SK-N-SH (cell line): ENCODE results near the gene C1RL. TPM values are rescaled to one million over a fixed set of nuclear protein-coding genes. Genes with fewer than 3 reads are reported as not detected.

Experiments
- CTCF ChIA-PET: fragments of 300-600, 350-600 bp; formaldehyde crosslinking; extraction: SDS; loops from one replicate; lab custom pipeline; 2021; lab: Yijun Ruan, JAX
- POLR2A ChIA-PET: fragments of 350-600 bp; sonication (Branson Sonifier 250); formaldehyde crosslinking; extraction: SDS; loops from one replicate; lab custom pipeline; 2020; ENCODE audit warnings: antibody characterized with exemption, inconsistent platforms; lab: Yijun Ruan, JAX
- DNase-seq: peaks from one replicate; pipeline ENCODE4 v3.0.0; 2012
- H2AFZ ChIP-seq: fragments of 200-600 bp; sonication (generic); 2 replicates; pipeline ENCODE4 v1.8.1; 2016; ENCODE audit warnings: antibody characterized with exemption, mild to moderate bottlenecking, low read depth
- H3F3A ChIP-seq: fragments of 200-600 bp; sonication (generic); replicated peaks from 2 replicates; pipeline ENCODE3; 2016; ENCODE audit warnings: antibody characterized with exemption, mild to moderate bottlenecking; ENCODE audit not compliant: insufficient read depth
- H3K27ac ChIP-seq, 2 experiments: fragments of 200-500 bp in 1 of 2; fragments of 200-600 bp in 1 of 2; sonication (Bioruptor generic) in 1 of 2; sonication (generic), shearing (Covaris generic) in 1 of 2; 2 replicates each; pipeline versions ENCODE4 v1.5.1 to v1.6.1; 2014 to 2016; ENCODE audit warnings: low read depth in 2 of 2, inconsistent platforms in 1 of 2, low read length in 1 of 2, mild to moderate bottlenecking in 1 of 2, mixed read lengths in 1 of 2
- H3K27me3 ChIP-seq: fragments of 200-600 bp; sonication (generic), shearing (Covaris generic); 2 replicates; pipeline ENCODE4 v1.6.1; 2016; ENCODE audit warnings: mixed run types; ENCODE audit not compliant: insufficient read depth
- H3K36me3 ChIP-seq, 2 experiments: fragments of 200-500 bp in 1 of 2; fragments of 200-600 bp in 1 of 2; sonication (Bioruptor generic) in 1 of 2; sonication (generic) in 1 of 2; replicated peaks in 1 of 2; 2 replicates each; pipeline versions ENCODE3 to v1.5.1; 2014 to 2016; ENCODE audit warnings: low read length in 1 of 2, mild to moderate bottlenecking in 1 of 2; ENCODE audit not compliant: insufficient read depth in 2 of 2, control insufficient read depth in 1 of 2
- H3K4me1 ChIP-seq, 2 experiments: fragments of 200-500 bp in 1 of 2; fragments of 200-600 bp in 1 of 2; sonication (Bioruptor generic) in 1 of 2; sonication (generic), shearing (Covaris generic) in 1 of 2; 2 replicates each; pipeline versions ENCODE4 v1.5.1 to v1.6.1; 2014 to 2016; ENCODE audit warnings: low read depth in 1 of 2, low read length in 1 of 2, mixed run types in 1 of 2; ENCODE audit not compliant: insufficient read depth in 2 of 2, control insufficient read depth in 1 of 2
- H3K4me2 ChIP-seq: fragments of 200-600 bp; sonication (generic), shearing (Covaris generic); 2 replicates; pipeline ENCODE4 v1.6.1; 2017; ENCODE audit warnings: mixed run types
- H3K4me3 ChIP-seq, 2 experiments: fragments of 200-500 bp in 1 of 2; fragments of 200-600 bp in 1 of 2; sonication (Bioruptor generic) in 1 of 2; sonication (generic), shearing (Covaris generic) in 1 of 2; 2 replicates each; pipeline versions ENCODE4 v1.5.1 to v1.8.1; 2014 to 2016; ENCODE audit warnings: low read depth in 2 of 2, inconsistent platforms in 1 of 2, low read length in 1 of 2, mild to moderate bottlenecking in 1 of 2, mixed read lengths in 1 of 2, moderate library complexity in 1 of 2
- H3K79me2 ChIP-seq: fragments of 200-600 bp; sonication (generic); 2 replicates; pipeline ENCODE4 v1.8.1; 2017; ENCODE audit warnings: mild to moderate bottlenecking; ENCODE audit not compliant: insufficient read depth
- H3K9ac ChIP-seq: fragments of 200-600 bp; sonication (generic); 2 replicates; pipeline ENCODE4 v1.6.1; 2017; ENCODE audit warnings: mixed run types
- H3K9me2 ChIP-seq: fragments of 200-600 bp; sonication (generic); 2 replicates; pipeline ENCODE4 v1.6.1; 2017; ENCODE audit warnings: mixed run types
- H3K9me3 ChIP-seq: fragments of 200-600 bp; sonication (generic); 2 replicates; pipeline ENCODE4 v1.6.1; 2017; ENCODE audit warnings: mixed run types, mild to moderate bottlenecking, moderate library complexity
- H4K20me1 ChIP-seq: fragments of 200-600 bp; sonication (generic); 2 replicates; pipeline ENCODE4 v1.6.1; 2017; ENCODE audit warnings: mild to moderate bottlenecking, mixed run types; ENCODE audit not compliant: insufficient read depth
- ELF1 ChIP-seq: IDR thresholded peaks from 2 replicates; pipeline ENCODE4 v1.4.0; 2012
- EZH2phosphoT487 ChIP-seq: fragments of 200-600 bp; sonication (generic); IDR thresholded peaks from 2 replicates; pipeline ENCODE4 v1.6.1; 2017; ENCODE audit warnings: low read depth, mixed run types, mild to moderate bottlenecking, antibody characterized with exemption, moderate library complexity, borderline replicate concordance
- FOXJ3 ChIP-seq: sonication (generic); formaldehyde crosslinking; IDR thresholded peaks from 2 replicates; pipeline ENCODE4 v1.5.1; 2020; ENCODE audit warnings: mild to moderate bottlenecking, missing genetic modification reagents
- MAX ChIP-seq: IDR thresholded peaks from 2 replicates; pipeline ENCODE4 v1.4.0; 2012; ENCODE audit warnings: low read depth
- NFIC ChIP-seq: IDR thresholded peaks from 2 replicates; pipeline ENCODE4 v1.4.0; 2012; ENCODE audit warnings: borderline replicate concordance
- POLR2AphosphoS5 ChIP-seq: IDR thresholded peaks from 2 replicates; pipeline ENCODE4 v1.6.1; 2012; ENCODE audit warnings: low read depth, low read length
- RCOR1 ChIP-seq: fragments of 150-350 bp; IDR thresholded peaks from 2 replicates; pipeline ENCODE4 v1.6.1; 2017; ENCODE audit warnings: antibody characterized with exemption, low read length
- SMC3 ChIP-seq: IDR thresholded peaks from 2 replicates; pipeline ENCODE4 v1.6.1; 2012; ENCODE audit warnings: low read depth, low read length, improper control_type of control experiment
- TCF12 ChIP-seq: IDR thresholded peaks from 2 replicates; pipeline ENCODE4 v1.4.0; 2012
- USF2 ChIP-seq: fragments of 150-350 bp; IDR thresholded peaks from 2 replicates; pipeline ENCODE4 v1.6.1; 2017; ENCODE audit warnings: antibody characterized with exemption, low read length, low read depth, borderline replicate concordance
- YY1 ChIP-seq: IDR thresholded peaks from 2 replicates; pipeline ENCODE4 v1.4.0; 2012; ENCODE audit warnings: low read depth, mild to moderate bottlenecking
- ZBTB33 ChIP-seq: IDR thresholded peaks from 2 replicates; pipeline ENCODE4 v1.4.0; 2012; ENCODE audit warnings: low read depth, borderline replicate concordance
- WGBS: methylation state at CpG from one replicate; pipeline ENCODE4 v1.1.6; 2017; ENCODE audit warnings: low lambda C conversion rate; 5-methylcytosine and 5-hydroxymethylcytosine counted together
- polyA plus RNA-seq, 3 experiments: library from polyadenylated mRNA; depleted of rRNA; stranded (reverse); fragments of >200 nt; gene quantifications; 2 replicates each; pipeline ENCODE4 v1.2.3, GENCODE V29; 2012

Gene C1RL
- polyA plus RNA-seq, 1 of the 3 experiments (the other 2 are of a cell fraction), result 8.3 TPM

GRCh38 chr12:7116916-7117315 is 7.9 kb upstream of the C1RL start:
- WGBS, result 82% methylated on average over 9 of the region's 9 CpGs
- Histone ChIP-seq H3K4me1 (peaks cover 0 to 8% of the 10 kb centered on the region in 2 experiments; a peak in 2 of 4 replicates), H3K9me3 (no peaks in the 10 kb centered on the region), H3F3A (no peaks in the 10 kb centered on the region), H3K9me2 (no peaks in the 10 kb centered on the region), H3K27me3 (peaks cover 10% of the 10 kb centered on the region; the same call in 1 of the 2 replicates), H3K4me3 (no peak overlapping the region), H3K27ac (no peak overlapping the region), H3K9ac (no peak overlapping the region), H3K36me3 (no peaks in the 10 kb centered on the region), H4K20me1 (no peaks in the 10 kb centered on the region), H2AFZ (no peak overlapping the region), H3K79me2 (no peaks in the 10 kb centered on the region), H3K4me2 (no peak overlapping the region)
- DNase-seq, result no peak
- ChIA-PET CTCF (no interaction called here), POLR2A (no interaction called here)
- TF ChIP-seq SMC3, result no peak

DNA sequence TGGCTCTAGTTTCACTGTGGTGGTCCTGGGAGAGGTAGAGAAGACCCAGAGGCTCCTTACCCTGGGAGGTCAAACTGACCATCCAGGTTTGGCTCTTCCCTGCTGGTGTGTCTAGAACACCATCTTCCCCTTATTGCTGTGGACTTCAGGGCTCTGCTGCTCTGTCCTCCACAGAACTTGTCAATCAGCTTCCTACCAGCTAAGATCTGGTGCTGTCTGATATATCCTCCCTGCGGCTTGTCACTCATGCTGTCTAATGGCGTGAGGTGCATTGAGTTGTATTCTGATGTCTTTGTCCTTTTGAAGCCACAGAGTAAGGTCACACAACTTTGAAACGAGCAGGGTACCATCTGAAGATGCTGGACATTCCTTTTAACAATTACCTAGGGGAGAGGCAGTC is 7.2 kb upstream of the C1RL start:
- Histone ChIP-seq H3K4me1 (peaks cover 0 to 8% of the 10 kb centered on the region in 2 experiments; a peak in 2 of 4 replicates), H3K4me3 (no peak overlapping the region), H3F3A (no peaks in the 10 kb centered on the region), H3K9ac (no peak overlapping the region), H3K9me3 (no peaks in the 10 kb centered on the region), H3K36me3 (no peaks in the 10 kb centered on the region), H3K4me2 (no peak overlapping the region), H4K20me1 (no peaks in the 10 kb centered on the region), H3K79me2 (no peaks in the 10 kb centered on the region), H3K27me3 (peaks cover 10% of the 10 kb centered on the region; the same call in 1 of the 2 replicates), H3K9me2 (no peaks in the 10 kb centered on the region), H3K27ac (no peak overlapping the region), H2AFZ (no peak overlapping the region)
- ChIA-PET CTCF (no interaction called here), POLR2A (no interaction called here)
- TF ChIP-seq YY1 (no peak), TCF12 (no peak), ZBTB33 (no peak), MAX (no peak), EZH2phosphoT487 (no peak), POLR2AphosphoS5 (no peak), NFIC (no peak), RCOR1 (no peak), USF2 (no peak), ELF1 (no peak), FOXJ3 (CRISPR knock-in tag) (no peak)
- DNase-seq, result no peak
- WGBS, result 72% methylated on average over 2 of the region's 3 CpGs
